ENCODE results near the gene KCNG2. TPM values are rescaled to one million over a fixed set of nuclear protein-coding genes. Genes with fewer than 3 reads are reported as not detected.

KCNG2 gene
- total and polyA plus RNA-seq, 2 of the 13 experiments (the other 11 are each of a cell fraction or from before 2014, with no cell fraction given), result not detected

- TF ChIP-seq LCORL (IDR thresholded peaks at IDR 0.05) (no peak), LCORL (CRISPR knock-in tag; IDR thresholded peaks at IDR 0.05) (peak; percentile 40; the same call in 1 of the 2 replicates), MEIS2 (CRISPR knock-in tag; IDR thresholded peaks at IDR 0.05) (peak; percentile 21; the same call in 1 of the 2 replicates), ZBTB2 (CRISPR knock-in tag; IDR thresholded peaks at IDR 0.05; ENCODE audit: low read depth) (no peak), PITX1 (CRISPR knock-in tag; IDR thresholded peaks at IDR 0.05) (peak; percentile 35; the same call in 1 of the 2 replicates), ZNF609 (CRISPR knock-in tag; IDR thresholded peaks at IDR 0.05; ENCODE audit: borderline replicate concordance) (peak; percentile 70), ZBTB7A (CRISPR knock-in tag; IDR thresholded peaks at IDR 0.05) (peak; percentile 76; the same call in 1 of the 2 replicates), FOXP4 (CRISPR knock-in tag; IDR thresholded peaks at IDR 0.05) (0 out of 2 replicates have a peak, but pooled peaks have one; percentile 31), NCOA2 (CRISPR knock-in tag; IDR thresholded peaks at IDR 0.05) (peak; percentile 60; the same call in 1 of the 2 replicates), ZNF205 (CRISPR knock-in tag; IDR thresholded peaks at IDR 0.05) (peak; percentile 57; the same call in 1 of the 2 replicates), PHF21A (CRISPR knock-in tag; IDR thresholded peaks at IDR 0.05) (0 out of 2 replicates have a peak, but pooled peaks have one; percentile 21), ZBTB20 (CRISPR knock-in tag; IDR thresholded peaks at IDR 0.05; ENCODE audit: borderline replicate concordance, low read depth) (no peak), HDAC1 (CRISPR knock-in tag; IDR thresholded peaks at IDR 0.05) (peak; percentile 64; the same call in 1 of the 2 replicates), ZNF513 (CRISPR knock-in tag; conservative IDR thresholded peaks at IDR 0.05) (no peak), EHMT2 (IDR thresholded peaks at IDR 0.05; ENCODE audit: borderline replicate concordance, low read depth, low read length) (0 out of 2 replicates have a peak, but pooled peaks have one; percentile 42), ZZZ3 (CRISPR knock-in tag; IDR thresholded peaks at IDR 0.05; ENCODE audit: borderline replicate concordance) (no peak), MED1 (CRISPR knock-in tag; IDR thresholded peaks at IDR 0.05) (peak; percentile 77), PPARG (CRISPR knock-in tag; conservative IDR thresholded peaks at IDR 0.05) (peak; percentile 84), ZNF644 (CRISPR knock-in tag; IDR thresholded peaks at IDR 0.05; ENCODE audit: low read depth) (peak; percentile 96), FOSL2 (CRISPR knock-in tag; IDR thresholded peaks at IDR 0.05) (0 out of 2 replicates have a peak, but pooled peaks have one; percentile 28)
These were observed 150.3 kb downstream of the KCNG2 start (continued) for GRCh38 chr18:79947881-79948610.

Measured in HepG2 (cell line).